MM.1S (cell line): Measurements from ENCODE around the gene HTR7.
"Not testable (repeated sequence)": the region's sequence is repeated elsewhere in the genome, so short reads cannot be mapped to it uniquely, and the experiment has no call there.

ENCODE experiments used
- DNase-seq: peaks from one replicate; pipeline ENCODE4 v3.0.0-alpha.2; 2015
- H2AFZ ChIP-seq: fragments of 300-600 bp; sonication (generic); 2 replicates; pipeline ENCODE4 v1.6.0; 2016; ENCODE audit warnings: antibody characterized with exemption, low read length
- H3F3A ChIP-seq: fragments of 300-600 bp; sonication (generic); 2 replicates; pipeline ENCODE4 v1.6.1; 2016; ENCODE audit warnings: mild to moderate bottlenecking, antibody characterized with exemption, low read length, moderate library complexity, mixed read lengths; ENCODE audit not compliant: insufficient read depth
- H3K27ac ChIP-seq: fragments of 300-600 bp; sonication (generic); 2 replicates; pipeline ENCODE4 v1.5.1; 2016; ENCODE audit warnings: mild to moderate bottlenecking, low read length
- H3K27me3 ChIP-seq: fragments of 300-600 bp; sonication (generic); replicated peaks from 2 replicates; pipeline ENCODE4 v1.6.0; 2016; ENCODE audit warnings: low read length; ENCODE audit not compliant: insufficient read depth
- H3K36me3 ChIP-seq: fragments of 300-600 bp; sonication (generic); replicated peaks from 2 replicates; pipeline ENCODE4 v1.6.1; 2016; ENCODE audit warnings: mild to moderate bottlenecking, low read length, mixed read lengths; ENCODE audit not compliant: insufficient read depth
- H3K4me1 ChIP-seq: fragments of 300-600 bp; sonication (generic); 2 replicates; pipeline ENCODE4 v1.6.1; 2016; ENCODE audit warnings: low read length, mixed read lengths
- H3K4me2 ChIP-seq: fragments of 300-600 bp; sonication (generic); 2 replicates; pipeline ENCODE4 v1.6.0; 2016; ENCODE audit warnings: low read depth, low read length
- H3K4me3 ChIP-seq: fragments of 300-600 bp; sonication (generic); 2 replicates; pipeline ENCODE4 v1.5.1; 2016; ENCODE audit warnings: low read length, mixed read lengths
- H3K79me2 ChIP-seq: fragments of 300-600 bp; sonication (generic); 2 replicates; pipeline ENCODE4 v1.6.1; 2016; ENCODE audit warnings: mixed run types, low read length, mixed read lengths
- H3K9ac ChIP-seq: fragments of 300-600 bp; sonication (generic); 2 replicates; pipeline ENCODE4 v1.6.1; 2016; ENCODE audit warnings: low read length, mixed read lengths
- H3K9me2 ChIP-seq: fragments of 300-600 bp; sonication (generic); replicated peaks from 2 replicates; pipeline ENCODE4 v1.6.1; 2016; ENCODE audit warnings: mild to moderate bottlenecking, low read length, mixed read lengths; ENCODE audit not compliant: insufficient read depth
- H3K9me3 ChIP-seq: fragments of 300-600 bp; sonication (generic); replicated peaks from 2 replicates; pipeline ENCODE4 v1.6.1; 2016; ENCODE audit warnings: mild to moderate bottlenecking, low read length, mixed read lengths; ENCODE audit not compliant: insufficient read depth
- H4K20me1 ChIP-seq: fragments of 300-600 bp; sonication (generic); 2 replicates; pipeline ENCODE4 v1.6.1; 2016; ENCODE audit warnings: mild to moderate bottlenecking, low read length, moderate library complexity, mixed read lengths; ENCODE audit not compliant: insufficient read depth
- EZH2 ChIP-seq: fragments of 300-600 bp; sonication (generic); optimal IDR thresholded peaks from 2 replicates; pipeline ENCODE3; 2017; ENCODE audit warnings: low read depth, mild to moderate bottlenecking, antibody characterized with exemption, low read length, mixed read lengths
- EZH2phosphoT487 ChIP-seq: fragments of 300-600 bp; sonication (generic); IDR thresholded peaks from 2 replicates; pipeline ENCODE4 v1.6.1; 2018; ENCODE audit warnings: antibody characterized with exemption, low read length
- TF ChIP-seq, protein P1 (sequence below): fragments of 300-600 bp; sonication (generic); IDR thresholded peaks from 2 replicates; pipeline ENCODE4 v1.5.1; 2016; ENCODE audit warnings: antibody characterized with exemption, low read length, mixed read lengths

The HTR7 gene

DNA sequence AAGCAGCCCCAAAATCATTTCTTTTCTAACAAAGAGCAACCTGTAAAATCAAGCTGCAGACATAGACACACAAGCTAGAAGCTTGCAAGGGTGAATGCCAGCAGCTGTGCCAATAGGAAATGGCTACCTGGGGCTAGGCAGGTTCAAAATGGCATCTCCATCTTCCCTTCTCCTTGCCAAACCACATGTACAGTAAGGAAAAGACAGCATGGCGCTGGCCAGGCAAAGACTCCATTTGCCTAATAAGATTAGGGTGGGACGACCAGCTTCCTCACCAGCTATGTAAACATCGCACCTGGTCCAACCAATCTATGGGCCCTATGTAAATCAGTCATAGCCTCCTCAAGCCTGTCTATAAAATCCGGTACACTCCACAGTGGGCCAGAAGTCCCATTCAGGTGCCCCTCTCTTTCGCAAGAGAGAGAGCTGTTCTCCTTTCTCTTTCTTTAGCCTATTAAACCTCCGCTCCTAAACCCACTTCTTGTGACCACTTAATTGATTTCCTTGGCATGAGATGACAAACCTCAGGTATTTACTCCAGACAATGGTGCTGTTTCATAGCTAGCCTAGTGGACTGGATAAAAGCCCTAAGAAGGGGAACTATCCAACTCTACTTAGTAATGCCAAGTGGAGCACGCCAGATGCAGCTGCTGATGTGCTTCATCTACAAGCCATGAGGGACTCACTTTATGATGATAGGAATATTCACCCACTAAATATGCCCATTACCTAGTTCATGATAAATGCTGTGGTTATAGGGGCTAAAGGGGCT lies 44.1 kb downstream of the HTR7 start:
- no peak overlapping the region for H3K27ac ChIP-seq
- H3K9me2 ChIP-seq: no peaks in the 10 kb centered on the region
- no peaks in the 10 kb centered on the region for H3K36me3 ChIP-seq
- no peaks in the 10 kb centered on the region for H3F3A ChIP-seq
- H3K79me2 ChIP-seq: no peaks in the 10 kb centered on the region
- no peaks in the 10 kb centered on the region for H4K20me1 ChIP-seq
- H3K4me3 ChIP-seq: no peak overlapping the region
- no peak overlapping the region for H3K4me2 ChIP-seq
- H3K4me1 ChIP-seq: no peaks in the 10 kb centered on the region
- no peak for TF ChIP-seq EZH2
- TF ChIP-seq, protein P1, sequence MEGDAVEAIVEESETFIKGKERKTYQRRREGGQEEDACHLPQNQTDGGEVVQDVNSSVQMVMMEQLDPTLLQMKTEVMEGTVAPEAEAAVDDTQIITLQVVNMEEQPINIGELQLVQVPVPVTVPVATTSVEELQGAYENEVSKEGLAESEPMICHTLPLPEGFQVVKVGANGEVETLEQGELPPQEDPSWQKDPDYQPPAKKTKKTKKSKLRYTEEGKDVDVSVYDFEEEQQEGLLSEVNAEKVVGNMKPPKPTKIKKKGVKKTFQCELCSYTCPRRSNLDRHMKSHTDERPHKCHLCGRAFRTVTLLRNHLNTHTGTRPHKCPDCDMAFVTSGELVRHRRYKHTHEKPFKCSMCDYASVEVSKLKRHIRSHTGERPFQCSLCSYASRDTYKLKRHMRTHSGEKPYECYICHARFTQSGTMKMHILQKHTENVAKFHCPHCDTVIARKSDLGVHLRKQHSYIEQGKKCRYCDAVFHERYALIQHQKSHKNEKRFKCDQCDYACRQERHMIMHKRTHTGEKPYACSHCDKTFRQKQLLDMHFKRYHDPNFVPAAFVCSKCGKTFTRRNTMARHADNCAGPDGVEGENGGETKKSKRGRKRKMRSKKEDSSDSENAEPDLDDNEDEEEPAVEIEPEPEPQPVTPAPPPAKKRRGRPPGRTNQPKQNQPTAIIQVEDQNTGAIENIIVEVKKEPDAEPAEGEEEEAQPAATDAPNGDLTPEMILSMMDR: no peak
- TF ChIP-seq EZH2phosphoT487: no peak
- H3K9me3 ChIP-seq: no peaks in the 10 kb centered on the region
- no peaks in the 10 kb centered on the region for H3K27me3 ChIP-seq
- DNase-seq: no peak
- no peak overlapping the region for H2AFZ ChIP-seq
- H3K9ac ChIP-seq: no peak overlapping the region

DNA sequence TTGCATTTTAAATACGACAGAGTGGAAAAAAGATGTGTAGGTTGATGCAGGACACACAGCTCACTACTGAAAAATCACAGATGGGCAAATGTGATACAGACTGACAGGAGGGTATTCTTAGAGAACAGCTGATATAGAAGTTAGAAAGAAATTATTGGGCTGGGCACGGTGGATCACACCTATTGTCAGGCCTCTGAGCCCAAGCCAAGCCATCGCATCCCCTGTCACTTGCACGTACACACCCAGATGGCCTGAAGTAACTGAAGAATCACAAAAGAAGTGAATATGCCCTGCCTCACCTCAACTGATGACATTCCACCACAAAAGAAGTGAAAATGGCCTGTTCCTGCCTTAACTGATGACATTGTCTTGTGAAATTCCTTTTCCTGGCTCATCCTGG lies 50.7 kb downstream of the HTR7 start:
- not testable (repeated sequence) for H3K4me3 ChIP-seq, DNase-seq, H3F3A ChIP-seq, H2AFZ ChIP-seq, H4K20me1 ChIP-seq, H3K4me1 ChIP-seq, H3K79me2 ChIP-seq, H3K27ac ChIP-seq, H3K4me2 ChIP-seq, H3K36me3 ChIP-seq, H3K27me3 ChIP-seq, H3K9ac ChIP-seq, H3K9me2 ChIP-seq, H3K9me3 ChIP-seq

- Histone ChIP-seq H3K79me2 (no peaks in the 10 kb centered on the region), H2AFZ (no peak overlapping the region), H3K9ac (no peak overlapping the region), H3K9me3 (no peaks in the 10 kb centered on the region), H3K36me3 (no peaks in the 10 kb centered on the region), H3K9me2 (no peaks in the 10 kb centered on the region), H3F3A (no peaks in the 10 kb centered on the region), H3K27me3 (no peaks in the 10 kb centered on the region), H4K20me1 (no peaks in the 10 kb centered on the region), H3K4me3 (no peak overlapping the region), H3K4me2 (no peak overlapping the region), H3K27ac (no peak overlapping the region), H3K4me1 (no peaks in the 10 kb centered on the region)
- TF ChIP-seq, protein P1: no peak
- no peak for TF ChIP-seq EZH2phosphoT487
- no peak for TF ChIP-seq EZH2
- no peak for DNase-seq
These were observed 51.2 kb downstream of the HTR7 start for GRCh38 chr10:90806677-90807076.

DNA sequence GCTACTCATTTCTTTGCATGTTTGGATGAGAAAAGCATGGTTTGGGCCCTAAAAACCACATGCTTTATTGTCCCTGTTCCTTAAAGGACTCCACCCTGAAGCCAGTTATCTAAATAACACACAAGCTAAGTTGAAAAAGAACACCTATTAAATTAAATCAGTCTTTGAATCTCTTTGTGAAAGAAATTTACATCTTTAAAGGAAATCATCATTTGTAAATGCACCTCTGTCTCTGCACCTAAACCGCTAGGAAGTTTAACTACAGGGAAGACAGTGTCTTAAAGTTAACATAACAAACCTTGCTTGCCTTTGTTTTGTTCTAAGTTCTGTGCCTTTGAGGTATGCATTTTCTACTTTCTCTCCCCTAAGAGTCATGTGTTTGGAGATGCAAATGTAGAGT lies 52.6 kb downstream of the HTR7 start:
- no peaks in the 10 kb centered on the region for H4K20me1 ChIP-seq
- H3K4me3 ChIP-seq: no peak overlapping the region
- H3K79me2 ChIP-seq: no peaks in the 10 kb centered on the region
- no peaks in the 10 kb centered on the region for H3K27me3 ChIP-seq
- H3K9me2 ChIP-seq: no peaks in the 10 kb centered on the region
- no peak for DNase-seq
- TF ChIP-seq EZH2phosphoT487: no peak
- no peak for TF ChIP-seq EZH2
- TF ChIP-seq, protein P1: no peak
- H3K9me3 ChIP-seq: no peaks in the 10 kb centered on the region
- H3K4me2 ChIP-seq: no peak overlapping the region
- H3K4me1 ChIP-seq: no peaks in the 10 kb centered on the region
- H3F3A ChIP-seq: no peaks in the 10 kb centered on the region
- H2AFZ ChIP-seq: no peak overlapping the region
- H3K27ac ChIP-seq: no peak overlapping the region
- no peak overlapping the region for H3K9ac ChIP-seq
- no peaks in the 10 kb centered on the region for H3K36me3 ChIP-seq
